ENCODE data around the gene EPC1. TPM values are rescaled to one million over a fixed set of nuclear protein-coding genes. Genes with fewer than 3 reads are reported as not detected.
A peak's percentile ranks its signal among the peaks of the same experiment; 100 is the strongest.

The EPC1 gene
- total and polyA plus RNA-seq, 9 of the 15 experiments (the other 6 are each of a cell fraction or from before 2014, with no cell fraction given), result 7.0 to 43.6 (median 16.1) TPM

- TF ChIP-seq ZMIZ1 (IDR thresholded peaks at IDR 0.05; ENCODE audit: low read depth in 2 of 2, low read length in 2 of 2) (0 out of 4 replicates have a peak, but pooled peaks of 1 of the 2 experiments have one; percentile 23), GABPB2 (CRISPR knock-in tag; conservative IDR thresholded peaks at IDR 0.05) (no peak), UBTF (IDR thresholded peaks at IDR 0.05; ENCODE audit: borderline replicate concordance in 1 of 2, low read depth in 2 of 2, low read length in 2 of 2) (no peak), ZC3H4 (CRISPR knock-in tag; IDR thresholded peaks at IDR 0.05; ENCODE audit: borderline replicate concordance) (no peak), MIER1 (IDR thresholded peaks at IDR 0.05; ENCODE audit: low read depth) (0 out of 2 replicates have a peak, but pooled peaks have one; percentile 55), CC2D1A (IDR thresholded peaks at IDR 0.05) (0 out of 2 replicates have a peak, but pooled peaks have one; percentile 9), CBFA2T3 (IDR thresholded peaks at IDR 0.05) (peak; percentile 75), ZNF592 (IDR thresholded peaks at IDR 0.05) (peak; percentile 29; the same call in 1 of the 2 replicates), ARID2 (IDR thresholded peaks at IDR 0.05) (0 out of 2 replicates have a peak, but pooled peaks have one; percentile 49), PCBP2 (IDR thresholded peaks at IDR 0.05; ENCODE audit: low read depth, low read length, poor library complexity, severe bottlenecking) (no peak), ZFX (CRISPR knock-in tag; IDR thresholded peaks at IDR 0.05) (peak; percentile 27; the same call in 1 of the 2 replicates), ZNF311 (CRISPR knock-in tag; IDR thresholded peaks at IDR 0.05) (no peak), SOX6 (IDR thresholded peaks at IDR 0.05) (no peak), DPF2 (IDR thresholded peaks at IDR 0.05) (peak; percentile 80), SIN3B (IDR thresholded peaks at IDR 0.05; ENCODE audit: low read depth) (no peak), LARP7 (IDR thresholded peaks at IDR 0.05) (peak; percentile 96), NCOA1 (IDR thresholded peaks at IDR 0.05; ENCODE audit: low read depth) (0 out of 2 replicates have a peak, but pooled peaks have one; percentile 51), POLR2B (IDR thresholded peaks at IDR 0.05; ENCODE audit: low read depth, partially characterized antibody) (peak; percentile 11), SETDB1 (IDR thresholded peaks at IDR 0.05; ENCODE audit: low read length) (no peak), ZNF274 (IDR thresholded peaks at IDR 0.05; ENCODE audit: borderline replicate concordance, low read depth, low read length) (no peak)
Measured at GRCh38 chr10:32379950-32380551, 33.1 kb upstream of the EPC1 start (continued).

Measured in K562 (cell line).